ENCODE measurements around the gene FAM200C. TPM values are rescaled to one million over a fixed set of nuclear protein-coding genes. Genes with fewer than 3 reads are reported as not detected.

FAM200C gene
- total and polyA plus RNA-seq, 10 of the 15 experiments (the other 5 are each of a cell fraction or from before 2014, with no cell fraction given): 1.0 to 5.4 (median 2.2) TPM

GRCh38 chr5:160442824-160443431 lies 43.1 kb upstream of the FAM200C start:
- peak overlapping the region; percentile 81 for H3K27ac ChIP-seq (ENCODE audit: control insufficient read depth, insufficient read depth)
- FAIRE-seq (peak; percentile 18), DNase-seq (ENCODE audit: low read depth, low spot score) (peak; percentile 79), ATAC-seq (peak; percentile 49)
- no peaks in the 10 kb centered on the region for H3K27me3 ChIP-seq (replicated peaks in 1 of 2; ENCODE audit: control insufficient read depth in 2 of 2, insufficient read depth in 2 of 2, low read length in 1 of 2)
- H3K36me3 ChIP-seq (ENCODE audit: control insufficient read depth in 2 of 2, insufficient read depth in 2 of 2, low read length in 1 of 2): no peaks in the 10 kb centered on the region
- ChIA-PET SMC1A (ENCODE audit: uncharacterized antibody, unreplicated experiment) (interaction anchor here (1.1 to 7.8 kb wide), 8 partner anchors 10 to 401 kb away, joined by 4 to 511 read pairs (median 84); partner anchors contain the start of genes PTTG1 and SLU7), POLR2A (interaction anchor here (0.6 to 7.8 kb wide), 16 partner anchors 9 to 211 kb away, joined by 3 to 156 read pairs (median 6); partner anchors contain the start of genes PTTG1 and SLU7), CTCF (interaction anchor here (1.1 to 7.7 kb wide), 8 partner anchors 10 to 401 kb away, joined by 3 to 235 read pairs (median 130); partner anchors contain the start of genes PTTG1 and SLU7), RAD21 (ENCODE audit: unreplicated experiment) (interaction anchor here (0.7 to 7.8 kb wide), 9 partner anchors 9 to 65 kb away, joined by 3 to 329 read pairs (median 8); no protein-coding TSS in a partner anchor)
- peaks cover 50% of the 10 kb centered on the region for H3K79me2 ChIP-seq (ENCODE audit: control insufficient read depth, insufficient read depth, low read length)
- no TSS peak for BruUV-seq (replicated peaks)
- peaks cover 3% of the 10 kb centered on the region for H3K9me3 ChIP-seq (replicated peaks; ENCODE audit: control insufficient read depth, insufficient read depth, low read length)
- H3K9ac ChIP-seq (ENCODE audit: control insufficient read depth, insufficient read depth, low read length): peak overlapping the region; percentile 36; the same call in 1 of the 2 replicates
- intact Hi-C loops (cut with micrococcal nuclease; ENCODE audit: unreplicated experiment): loop anchor here (1.0 kb wide), 2 partner anchors 16 to 24 kb away; no protein-coding TSS in a partner anchor
- 51% methylated on average over 4 of the region's 4 CpGs for WGBS (ENCODE audit: insufficient coverage, insufficient replicate concordance, low lambda C conversion rate, missing lambda C conversion rate)
- H3K4me1 ChIP-seq (ENCODE audit: control insufficient read depth, insufficient read depth, low read length): peaks cover 53% of the 10 kb centered on the region
- H3K4me2 ChIP-seq (ENCODE audit: control insufficient read depth, insufficient read depth): peak overlapping the region; percentile 57; the same call in 1 of the 2 replicates
- in situ Hi-C loops (cut with MboI): no loop called here
- 0 out of 2 replicates have a peak overlapping the region, but pooled peaks have one; percentile 3 for H3K4me3 ChIP-seq
- peak overlapping the region; percentile 54 for H2AFZ ChIP-seq (ENCODE audit: control insufficient read depth, low read depth, low read length)
- H4K20me1 ChIP-seq (ENCODE audit: control insufficient read depth, insufficient read depth): no peaks in the 10 kb centered on the region
- TF ChIP-seq E2F8 (IDR thresholded peaks at IDR 0.05; ENCODE audit: low read depth, partially characterized antibody) (peak; percentile 23), RUNX3 (IDR thresholded peaks at IDR 0.05; ENCODE audit: low read length) (peak; percentile 30; the same call in 1 of the 2 replicates), NBN (IDR thresholded peaks at IDR 0.05) (peak; percentile 69; the same call in 1 of the 2 replicates), CUX1 (IDR thresholded peaks at IDR 0.05; ENCODE audit: insufficient replicate concordance, low read depth, low read length) (peak; percentile 63), STAT1 (conservative IDR thresholded peaks at IDR 0.05) (no peak), YY1 (IDR thresholded peaks at IDR 0.05; ENCODE audit: low read depth, low read length) (0 out of 2 replicates have a peak, but pooled peaks have one; percentile 11), TARDBP (IDR thresholded peaks at IDR 0.05; ENCODE audit: borderline replicate concordance) (no peak), MXI1 (IDR thresholded peaks at IDR 0.05; ENCODE audit: low read depth, low read length) (peak; percentile 53; the same call in 1 of the 2 replicates), SMAD1 (IDR thresholded peaks at IDR 0.05; ENCODE audit: low read depth, partially characterized antibody) (no peak), ZNF592 (IDR thresholded peaks at IDR 0.05) (peak; percentile 61; the same call in 1 of the 2 replicates)
